ENCODE measurements around the gene CDKN1A.
A peak's percentile ranks its signal among the peaks of the same experiment; 100 is the strongest.
"Not testable (repeated sequence)": the region's sequence is repeated elsewhere in the genome, so short reads cannot be mapped to it uniquely, and the experiment has no call there.

Gene CDKN1A

DNA sequence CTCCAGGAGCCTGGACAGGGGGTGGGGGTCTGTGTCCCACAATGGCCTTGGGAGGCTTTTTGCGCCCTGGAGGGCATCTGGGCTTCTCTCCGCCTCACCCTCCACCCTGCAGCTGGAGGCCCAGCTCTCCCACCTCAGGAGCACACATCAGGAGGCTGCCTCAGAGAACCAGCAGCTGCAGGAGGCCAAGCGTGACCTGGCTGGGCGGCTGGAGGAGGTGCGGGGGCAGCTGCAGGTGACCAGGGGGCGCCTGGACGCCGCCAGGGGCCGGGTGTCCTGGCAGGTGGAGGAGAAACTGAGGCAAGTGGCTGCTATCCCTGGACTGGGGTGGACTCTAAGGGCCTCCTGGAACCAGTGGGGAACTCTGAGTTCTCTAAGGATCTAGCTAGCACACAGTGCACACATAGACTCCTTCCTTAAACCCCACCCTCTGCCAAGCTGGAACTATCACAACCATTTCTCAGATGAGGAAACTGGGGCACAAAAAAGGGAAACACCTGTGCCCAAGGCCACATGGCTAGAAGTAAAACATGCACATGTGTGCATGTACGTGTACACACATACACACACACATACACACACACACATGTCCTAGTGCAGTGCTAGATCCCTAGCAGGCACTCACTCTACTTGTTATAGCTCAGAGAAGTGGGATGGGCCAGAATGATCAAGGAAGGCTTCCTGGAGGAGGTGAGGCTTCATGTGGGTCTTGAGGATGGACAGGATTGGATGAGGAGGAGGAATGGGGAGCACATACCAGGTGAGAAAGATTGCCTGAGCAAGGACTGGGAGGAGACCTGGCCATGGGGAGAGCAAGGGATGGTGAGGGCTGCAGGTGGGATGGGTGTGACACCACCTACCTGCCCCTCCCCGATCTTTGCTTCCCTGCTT lies 42.0 kb downstream of the CDKN1A start:
- DNase-seq (ENCODE audit: low read depth): no peak

DNA sequence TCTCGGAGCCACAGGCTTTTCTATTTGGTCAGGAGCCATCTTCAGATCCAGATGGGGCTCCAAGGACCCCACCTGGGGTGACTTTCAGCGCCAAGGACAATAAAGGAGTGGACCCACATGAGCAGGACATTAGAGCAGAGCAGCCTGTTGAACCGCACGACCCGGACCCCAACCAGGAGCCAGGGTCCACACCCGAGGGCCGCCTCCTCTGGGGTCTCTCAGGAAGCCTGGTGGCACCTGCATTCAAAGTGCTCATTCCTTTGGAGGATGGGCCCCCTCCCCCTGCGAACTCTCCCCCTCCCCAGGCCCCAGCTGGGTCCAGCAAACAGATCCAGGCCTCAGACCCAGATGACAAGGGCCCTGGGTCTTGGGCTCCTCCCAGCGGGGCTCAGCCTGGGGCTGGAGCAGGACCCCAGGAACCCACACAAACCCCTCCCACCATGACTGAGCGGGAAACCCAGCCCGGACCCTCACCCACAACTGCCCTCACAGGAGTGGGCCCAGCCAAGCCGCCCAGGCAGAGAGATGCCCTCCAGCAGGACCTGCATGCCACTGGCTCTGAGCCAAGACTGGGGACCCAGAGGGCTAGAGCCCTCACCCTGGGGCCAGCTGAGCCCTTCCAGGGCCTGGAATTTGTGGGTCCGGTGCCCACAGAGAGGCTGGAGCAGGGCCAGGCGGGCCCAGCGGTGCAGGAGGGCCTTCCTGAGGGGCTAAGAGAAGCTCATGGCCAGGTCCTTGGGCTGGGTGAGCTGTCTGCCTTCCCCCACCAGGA lies 43.0 kb downstream of the CDKN1A start:
- no peak for DNase-seq (ENCODE audit: low read depth)

DNA sequence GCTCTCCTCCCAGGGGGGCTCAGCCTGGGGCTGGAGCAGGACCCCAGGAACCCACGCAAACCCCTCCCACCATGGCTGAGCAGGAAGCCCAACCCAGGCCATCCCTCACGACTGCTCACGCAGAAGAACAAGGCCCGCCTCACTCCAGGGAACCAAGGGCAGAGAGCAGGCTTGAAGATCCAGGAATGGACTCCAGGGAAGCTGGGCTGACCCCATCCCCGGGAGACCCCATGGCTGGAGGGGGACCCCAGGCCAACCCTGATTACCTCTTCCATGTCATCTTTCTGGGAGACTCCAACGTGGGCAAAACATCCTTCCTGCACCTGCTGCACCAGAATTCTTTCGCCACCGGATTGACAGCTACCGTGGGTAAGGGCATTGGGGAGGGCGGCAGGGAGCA lies 43.9 kb downstream of the CDKN1A start:
- no peak for DNase-seq (ENCODE audit: low read depth)

DNA sequence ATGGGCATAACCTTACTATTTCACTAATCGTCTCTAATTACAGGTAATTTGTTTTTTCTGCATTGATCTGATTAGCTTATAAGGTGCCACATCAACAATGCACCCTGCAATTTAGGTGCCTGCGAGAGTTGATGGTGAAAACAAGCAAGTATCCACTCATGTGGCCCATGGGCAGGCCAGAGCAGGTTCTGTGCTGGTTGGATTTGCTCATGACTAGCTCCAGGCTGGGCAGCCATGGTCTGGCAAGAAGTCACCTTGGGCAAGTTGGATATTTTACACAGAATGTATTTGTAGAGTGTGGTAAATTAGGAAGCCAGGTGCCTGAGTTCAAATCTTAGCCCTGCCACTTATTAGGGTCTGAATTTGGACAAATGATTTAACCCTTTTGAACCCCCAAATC lies 44.4 kb downstream of the CDKN1A start:
- no peak for DNase-seq (ENCODE audit: low read depth)

DNA sequence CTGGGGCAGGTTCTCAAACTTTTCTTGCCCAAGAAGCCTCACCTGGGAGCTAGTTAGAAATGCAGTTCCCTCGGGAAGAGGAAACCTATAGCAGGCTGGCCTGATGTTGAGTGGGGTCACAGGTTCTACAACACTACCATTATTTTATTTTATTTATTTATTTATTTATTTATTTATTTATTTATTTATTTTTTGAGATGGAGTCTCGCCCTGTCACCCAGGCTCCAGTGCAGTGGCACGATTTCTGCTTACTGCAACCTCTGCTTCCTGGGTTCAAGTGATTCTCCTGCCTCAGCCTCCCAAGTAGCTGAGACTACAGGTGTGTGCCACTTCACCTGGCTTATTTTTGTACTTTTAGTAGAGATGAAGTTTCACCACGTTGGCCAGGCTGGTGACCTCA lies 45.5 kb downstream of the CDKN1A start:
- not testable (repeated sequence) for DNase-seq (ENCODE audit: low read depth)

DNA sequence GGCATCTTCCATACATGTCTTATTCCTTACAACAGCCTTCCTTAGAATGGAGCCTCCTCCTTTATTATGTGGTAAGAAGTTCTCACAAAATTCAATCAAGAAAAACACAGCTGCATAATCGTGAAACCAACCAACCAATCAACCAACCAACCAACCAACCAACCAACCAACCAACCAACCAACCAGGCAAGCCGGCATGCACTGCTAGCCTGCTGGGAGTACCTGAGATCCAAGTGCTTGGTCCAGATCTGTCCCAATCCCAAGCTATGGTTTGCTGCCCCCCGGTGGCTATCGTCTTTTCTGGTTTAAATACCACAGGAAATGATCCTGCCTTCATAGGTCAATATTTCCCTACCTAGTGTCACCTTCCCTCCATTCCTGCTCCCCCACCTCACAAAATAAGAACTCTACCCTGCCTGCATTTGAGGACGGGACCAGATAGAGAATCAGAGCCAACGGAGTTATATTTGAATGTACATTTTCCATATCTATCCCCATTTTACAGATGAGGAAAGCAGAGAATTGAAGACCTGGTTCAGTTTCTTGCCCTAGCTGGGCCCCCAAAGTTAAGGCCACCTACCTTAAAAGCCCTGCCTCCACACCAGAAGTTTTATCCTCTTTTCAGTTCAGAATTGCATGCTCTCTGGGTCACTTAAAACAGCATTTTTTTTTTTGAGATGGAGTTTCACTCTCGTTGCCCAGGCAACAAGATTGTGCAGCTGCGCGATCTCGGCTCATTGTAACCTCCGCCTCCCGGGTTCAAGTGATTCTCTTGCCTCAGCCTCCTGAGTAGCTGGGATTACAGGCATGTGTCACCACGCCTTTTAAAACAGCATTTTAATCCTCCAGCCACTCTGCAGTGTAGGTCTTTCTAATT lies 46.2 kb downstream of the CDKN1A start:
- DNase-seq (ENCODE audit: low read depth): peak; percentile 71

DNA sequence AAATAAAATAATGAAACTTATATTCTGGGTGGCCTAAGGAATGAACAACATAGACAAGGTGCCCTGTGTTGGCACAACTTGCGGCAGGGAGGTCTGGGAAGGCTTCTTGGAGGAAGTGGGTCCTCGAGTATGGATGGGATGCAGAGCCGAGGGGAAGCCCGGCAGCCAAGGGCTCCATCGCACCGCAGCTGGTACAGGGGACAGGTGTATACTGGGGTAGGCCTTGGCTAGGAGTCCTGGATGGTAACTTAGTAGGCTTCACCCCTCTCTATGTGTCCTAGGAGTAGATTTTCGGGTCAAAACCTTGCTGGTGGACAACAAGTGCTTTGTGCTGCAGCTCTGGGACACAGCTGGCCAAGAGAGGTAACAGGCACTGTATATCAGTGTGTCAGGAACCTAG lies 47.1 kb downstream of the CDKN1A start:
- DNase-seq (ENCODE audit: low read depth): no peak

DNA sequence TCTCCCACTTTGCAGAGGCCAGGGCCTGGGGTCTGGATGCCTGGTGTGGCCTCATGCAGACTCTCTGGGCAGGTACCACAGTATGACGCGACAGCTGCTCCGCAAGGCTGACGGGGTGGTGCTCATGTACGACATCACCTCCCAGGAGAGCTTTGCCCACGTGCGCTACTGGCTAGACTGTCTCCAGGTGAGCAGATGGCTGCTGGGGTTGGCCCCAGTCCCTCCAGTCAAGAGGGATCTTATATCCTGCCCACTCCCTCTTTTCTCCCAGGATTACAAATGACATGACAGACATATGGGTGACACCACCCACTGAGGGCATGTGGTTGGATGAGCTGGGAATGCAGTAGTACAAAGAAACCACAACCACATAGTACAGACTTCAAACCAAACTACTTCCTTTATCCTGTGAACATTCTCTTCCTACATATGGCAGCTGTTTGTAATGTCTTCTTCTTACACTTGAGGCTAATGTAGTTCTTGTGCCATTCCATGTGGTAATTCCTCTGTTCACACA lies 49.0 kb downstream of the CDKN1A start:
- DNase-seq (ENCODE audit: low read depth): peak; percentile 54

DNA sequence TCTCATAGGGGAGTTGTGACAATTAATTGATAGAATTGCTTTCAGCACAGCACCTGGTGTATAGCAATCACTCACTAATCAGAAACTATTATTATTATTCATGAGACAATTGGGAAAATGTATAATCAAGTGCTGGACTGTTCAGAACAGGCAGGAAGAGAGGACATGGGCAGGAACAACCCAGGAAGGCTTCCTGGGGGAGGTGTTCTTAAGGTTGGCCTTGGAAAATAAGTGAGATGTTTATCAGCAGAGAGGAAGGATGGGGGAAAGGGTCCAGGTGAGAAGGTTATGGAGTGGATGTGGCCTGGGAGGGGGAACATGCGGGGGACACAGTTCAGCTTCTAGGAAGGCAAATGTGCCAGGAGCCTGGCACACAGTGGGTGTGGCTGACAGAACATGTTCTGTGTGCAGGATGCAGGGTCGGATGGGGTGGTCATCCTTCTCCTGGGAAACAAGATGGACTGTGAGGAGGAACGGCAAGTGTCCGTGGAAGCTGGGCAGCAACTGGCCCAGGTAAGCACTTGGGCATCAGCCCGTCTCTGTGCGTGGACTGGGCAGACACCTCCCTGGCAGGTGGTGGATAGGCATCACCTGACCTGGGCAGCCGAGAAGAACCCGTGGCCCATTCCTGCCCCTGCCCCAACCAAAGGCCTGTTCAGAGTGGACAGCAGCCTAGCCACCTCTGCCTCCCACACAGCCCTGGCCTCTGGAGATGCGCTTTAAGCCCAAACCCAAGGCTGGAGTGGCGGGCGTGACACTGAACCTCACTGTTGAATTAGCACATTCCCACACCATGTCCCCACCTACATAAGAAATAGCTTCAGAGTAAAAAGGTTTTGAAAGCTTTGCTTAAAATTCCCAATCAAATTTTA lies 50.0 kb downstream of the CDKN1A start:
- DNase-seq (ENCODE audit: low read depth): no peak

DNA sequence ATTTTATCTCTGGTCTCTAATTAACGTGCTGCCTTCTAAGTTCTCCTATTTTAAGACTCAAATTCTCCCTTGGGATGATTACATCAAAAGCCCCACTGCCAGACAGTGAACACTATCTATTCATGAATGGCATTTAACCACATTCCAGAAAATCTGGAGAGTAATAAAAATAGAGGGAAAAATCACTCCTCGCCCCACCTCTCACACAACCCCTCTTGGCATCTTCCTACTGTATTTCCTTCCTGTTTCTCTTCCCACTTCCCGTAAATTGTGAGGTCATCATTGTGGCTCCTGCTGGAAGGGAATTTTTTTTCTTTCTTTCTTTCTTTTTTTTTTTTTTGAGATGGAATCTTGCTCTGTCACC lies 50.6 kb downstream of the CDKN1A start:
- DNase-seq (ENCODE audit: low read depth): peak; percentile 64

DNA sequence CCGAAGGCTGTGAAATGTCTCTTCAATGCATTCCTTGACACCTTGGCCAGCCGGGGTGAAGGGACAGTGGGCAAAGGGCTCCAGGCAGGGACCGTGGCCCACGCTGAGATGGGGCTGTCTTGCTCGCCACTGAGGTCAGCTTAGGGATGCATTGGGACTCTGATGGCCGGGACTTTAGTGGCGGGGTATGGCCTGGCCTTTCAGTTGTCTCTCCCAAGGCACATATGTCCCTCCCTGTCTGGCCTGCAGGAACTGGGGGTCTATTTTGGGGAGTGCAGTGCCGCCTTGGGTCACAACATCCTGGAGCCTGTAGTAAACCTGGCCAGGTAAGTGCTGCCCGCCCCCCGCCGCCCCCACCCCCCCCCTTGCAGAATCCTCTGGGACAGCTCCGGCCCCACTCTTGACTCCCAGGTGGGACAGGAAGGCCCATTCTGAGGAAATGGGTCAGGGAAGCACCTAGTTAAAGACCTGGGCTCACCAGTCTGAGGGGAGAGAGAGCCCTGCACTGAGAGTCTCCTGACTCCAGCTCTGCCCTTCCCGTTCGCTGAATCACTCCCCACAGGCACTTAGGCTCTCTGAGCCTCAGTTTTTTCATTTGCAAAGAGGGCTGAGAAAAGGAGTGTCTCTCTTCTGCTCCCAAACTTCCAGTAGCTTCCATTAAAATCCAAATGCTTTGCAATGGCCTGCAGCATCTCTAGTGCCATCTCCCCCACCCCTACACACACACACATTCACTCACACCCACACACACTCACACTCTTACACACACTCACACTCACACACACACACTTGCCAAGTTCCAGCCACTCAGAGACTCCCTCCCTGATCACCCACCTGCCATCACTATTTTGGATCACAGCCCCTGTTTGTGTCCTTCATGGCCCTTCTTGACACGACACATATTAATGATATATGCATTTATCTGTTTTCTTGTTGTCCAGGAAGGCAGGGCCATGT lies 52.2 kb downstream of the CDKN1A start:
- DNase-seq (ENCODE audit: low read depth): no peak

DNA sequence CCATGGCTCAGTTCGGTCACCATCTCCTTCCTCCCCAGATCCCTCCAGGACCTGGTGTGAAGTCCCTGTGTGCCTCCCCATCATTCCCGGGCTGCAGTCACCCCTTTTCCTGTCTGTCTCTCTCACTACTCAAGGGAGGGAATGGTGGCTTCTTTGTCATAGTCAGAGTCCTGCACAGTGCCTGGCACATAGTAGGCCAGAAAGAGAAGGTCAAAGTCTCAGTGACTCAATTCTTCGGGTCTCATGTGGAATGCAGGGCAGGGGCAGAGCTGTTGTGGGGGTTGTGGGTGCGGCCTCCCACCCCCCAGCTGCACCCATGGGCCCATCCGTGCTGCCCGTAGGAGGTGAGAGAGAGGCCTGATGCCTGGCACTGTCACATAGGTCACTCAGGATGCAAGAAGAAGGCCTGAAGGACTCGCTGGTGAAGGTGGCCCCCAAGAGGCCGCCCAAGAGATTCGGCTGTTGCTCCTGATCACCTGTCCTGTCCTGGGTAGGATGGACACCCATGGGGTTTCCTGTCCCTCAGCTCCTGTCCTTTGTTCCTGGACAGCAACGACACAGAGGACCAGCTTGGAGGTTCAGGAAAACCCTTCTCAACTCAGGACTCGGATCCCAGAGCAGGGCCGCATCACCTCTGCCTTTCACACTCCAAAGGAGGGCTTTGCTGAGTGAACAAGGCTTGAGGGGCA lies 53.3 kb downstream of the CDKN1A start:
- no peak for DNase-seq (ENCODE audit: low read depth)

DNA sequence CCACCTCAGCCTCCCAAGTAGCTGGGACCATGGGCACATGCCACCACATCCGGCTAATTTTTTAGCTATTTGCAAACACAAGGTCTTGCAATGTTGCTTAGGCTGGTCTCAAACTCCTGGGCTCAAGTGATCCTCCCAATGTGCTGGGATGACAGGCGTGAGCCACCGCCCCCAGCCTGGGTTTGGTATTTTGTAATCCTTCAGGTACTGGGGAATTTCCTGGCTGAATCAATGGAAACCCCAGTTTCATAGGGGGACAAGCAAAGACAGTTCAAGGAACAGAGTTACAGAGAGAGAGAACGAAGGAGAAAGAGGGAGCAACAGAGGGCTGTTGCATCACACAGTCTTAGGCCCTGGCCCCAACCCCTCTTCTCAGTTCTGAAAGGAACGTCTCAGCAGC lies 54.8 kb downstream of the CDKN1A start:
- no peak for DNase-seq (ENCODE audit: low read depth)

DNA sequence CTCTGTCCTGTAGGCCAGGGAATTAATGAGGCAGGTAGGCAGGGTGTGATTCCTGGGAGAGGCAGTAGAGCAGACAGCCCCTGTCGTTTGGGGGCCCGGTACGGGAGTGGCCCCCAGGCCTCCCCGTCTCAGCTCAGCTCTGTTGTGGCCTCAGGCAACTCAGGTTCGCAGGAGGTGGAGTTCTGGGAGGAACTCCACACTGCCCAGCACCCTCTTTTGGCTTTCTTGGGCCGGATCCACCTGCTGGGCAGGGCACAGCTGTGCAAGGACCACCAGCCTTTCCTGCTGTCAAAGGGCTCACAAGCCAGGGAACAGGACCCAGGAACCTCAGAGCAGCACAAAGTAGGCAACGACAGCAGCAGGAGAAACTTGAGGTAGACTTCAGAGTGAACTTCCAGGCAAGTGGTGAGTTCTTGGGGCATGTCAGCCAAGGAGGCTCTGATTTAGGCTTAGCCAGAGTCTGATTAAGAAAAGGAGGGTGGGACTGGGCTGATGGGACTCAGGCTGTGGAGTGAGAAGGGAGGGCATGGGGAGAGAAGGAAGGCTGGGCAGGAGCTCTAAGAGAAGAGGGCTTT lies 56.1 kb downstream of the CDKN1A start:
- no peak for DNase-seq (ENCODE audit: low read depth)

DNA sequence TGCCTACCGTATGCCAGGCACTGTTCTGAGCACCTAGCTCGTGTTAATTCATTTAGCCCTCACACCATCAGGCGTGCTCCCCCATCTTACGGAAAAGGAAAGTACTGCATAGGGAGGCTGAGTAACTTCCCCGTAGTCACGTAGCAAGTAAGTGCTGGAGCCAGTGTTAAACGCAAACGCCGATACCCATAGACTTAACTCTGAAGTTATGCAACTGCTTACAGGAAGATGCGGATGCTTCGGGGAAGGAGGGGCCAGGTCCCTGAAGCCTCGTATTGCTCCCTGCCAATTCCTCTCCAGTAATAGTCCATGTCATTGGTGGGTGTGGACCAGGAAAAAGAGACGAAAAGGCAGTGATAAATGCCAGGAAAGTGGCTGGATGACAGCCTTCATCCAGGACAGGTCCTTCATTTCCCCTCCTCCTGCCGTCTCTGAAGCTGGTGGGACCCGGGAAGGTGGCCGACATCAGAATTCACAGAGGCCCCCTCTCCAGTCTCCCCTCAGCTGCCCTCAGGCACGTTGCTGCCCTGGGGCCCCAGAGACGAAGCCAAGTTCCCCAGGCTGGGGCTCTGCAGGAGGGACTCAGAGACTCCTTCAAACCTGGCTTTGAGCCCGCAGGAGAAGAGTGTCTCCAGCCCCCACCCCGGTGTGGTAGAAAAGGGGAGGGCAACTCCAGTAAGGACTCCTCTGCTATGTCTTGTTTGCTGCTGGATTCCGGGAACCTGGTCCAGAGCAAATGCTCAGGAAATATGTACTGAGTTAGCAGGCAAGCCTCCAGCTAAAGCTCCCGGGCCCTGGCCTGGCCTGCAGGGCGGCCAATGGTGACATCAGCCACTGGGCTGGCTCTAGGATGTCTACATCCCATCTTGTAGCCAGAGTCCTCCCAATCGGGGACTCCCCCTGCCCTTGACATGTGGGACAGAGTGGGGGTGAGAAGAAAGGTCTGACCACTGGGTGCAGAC lies 56.9 kb downstream of the CDKN1A start:
- DNase-seq (ENCODE audit: low read depth): peak; percentile 92

Data from EH (cell line).